Anterior cingulate cortex (tissue), 58 donors: ENCODE data around the gene CROCC2.
"Not testable (repeated sequence)": the region's sequence is repeated elsewhere in the genome, so short reads cannot be mapped to it uniquely, and the experiment has no call there.

Experiments
- DNase-seq, 58 donors: peaks; one replicate each; lab custom pipeline; 2025; lab: John Stamatoyannopoulos, UW

CROCC2 gene

DNA sequence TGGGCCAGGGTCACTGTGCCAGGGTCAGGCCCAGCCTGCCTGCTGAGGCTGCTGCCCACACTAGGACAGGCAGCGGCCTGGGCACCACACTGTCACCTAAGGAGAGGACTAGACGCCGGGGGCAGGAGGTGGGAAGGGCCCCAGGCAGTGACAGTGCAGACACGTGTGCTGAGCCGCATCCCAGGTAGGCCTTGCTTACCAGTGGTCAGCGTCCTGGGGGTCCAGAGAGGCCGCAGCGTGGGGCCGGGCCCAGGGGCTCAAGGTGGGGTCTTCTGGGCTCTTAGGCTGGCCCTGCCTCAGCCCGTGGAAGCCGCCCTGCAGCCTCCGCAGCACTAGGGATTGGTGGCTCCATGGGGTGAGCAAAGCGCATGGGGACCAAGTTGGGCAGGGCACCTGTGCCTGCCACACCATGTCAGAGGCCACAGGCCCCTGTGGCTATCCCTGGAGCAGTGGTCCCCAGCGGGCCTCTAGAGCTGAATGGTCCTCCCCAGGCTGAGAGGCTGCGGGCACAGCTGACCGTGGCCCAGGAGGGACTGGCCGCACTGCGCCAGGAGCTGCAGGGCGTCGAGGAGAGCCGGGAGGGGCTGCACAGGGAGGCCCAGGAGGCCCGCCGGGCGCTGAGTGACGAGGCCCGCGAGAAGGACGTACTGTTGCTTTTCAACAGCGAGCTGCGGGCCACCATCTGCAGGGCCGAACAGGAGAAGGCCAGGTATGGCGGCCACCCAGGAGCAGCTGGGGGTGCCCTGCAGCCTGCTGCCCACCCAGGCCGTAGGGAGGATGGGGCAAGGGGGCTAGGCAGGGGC lies 57.1 kb downstream of the CROCC2 start:
- no peak for DNase-seq

DNA sequence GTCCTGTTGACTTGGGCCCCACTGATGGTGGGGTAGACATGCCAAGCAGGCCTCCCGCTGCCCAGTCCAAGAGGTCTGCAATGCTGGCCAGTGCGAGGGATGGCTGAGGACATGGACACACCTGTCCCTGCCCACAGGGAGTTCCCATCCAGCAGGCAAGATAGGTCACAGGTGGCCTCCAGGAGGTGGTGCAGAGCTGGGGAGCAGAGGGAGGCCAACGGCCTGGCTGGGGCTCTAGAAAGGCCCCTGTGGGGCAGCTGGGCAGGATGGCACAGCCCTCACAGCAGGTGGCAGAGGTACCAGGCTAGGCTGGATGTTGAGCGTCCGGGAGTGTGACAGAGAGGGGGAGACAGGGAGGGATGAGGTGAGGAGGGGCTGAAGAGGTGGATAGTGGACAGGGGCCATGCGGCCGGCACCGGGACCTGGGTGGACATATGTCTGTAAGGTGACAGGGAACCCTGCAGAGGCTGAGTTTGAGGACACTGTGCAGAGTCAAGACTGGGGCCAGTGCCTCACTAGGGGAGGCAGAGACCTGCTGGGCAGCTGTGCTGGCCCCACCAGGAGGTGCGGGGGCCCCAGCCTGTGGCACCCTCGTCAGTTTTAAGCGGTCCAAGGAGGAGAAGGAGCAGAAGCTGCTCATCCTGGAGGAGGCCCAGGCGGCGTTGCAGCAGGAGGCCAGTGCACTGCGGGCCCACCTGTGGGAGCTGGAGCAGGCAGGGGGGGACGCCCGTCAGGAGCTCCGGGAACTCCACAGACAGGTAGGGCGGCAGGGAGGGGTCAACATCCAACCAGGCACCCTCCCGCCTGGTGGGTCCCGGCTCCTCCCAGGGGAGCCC lies 58.0 kb downstream of the CROCC2 start:
- no peak for DNase-seq

DNA sequence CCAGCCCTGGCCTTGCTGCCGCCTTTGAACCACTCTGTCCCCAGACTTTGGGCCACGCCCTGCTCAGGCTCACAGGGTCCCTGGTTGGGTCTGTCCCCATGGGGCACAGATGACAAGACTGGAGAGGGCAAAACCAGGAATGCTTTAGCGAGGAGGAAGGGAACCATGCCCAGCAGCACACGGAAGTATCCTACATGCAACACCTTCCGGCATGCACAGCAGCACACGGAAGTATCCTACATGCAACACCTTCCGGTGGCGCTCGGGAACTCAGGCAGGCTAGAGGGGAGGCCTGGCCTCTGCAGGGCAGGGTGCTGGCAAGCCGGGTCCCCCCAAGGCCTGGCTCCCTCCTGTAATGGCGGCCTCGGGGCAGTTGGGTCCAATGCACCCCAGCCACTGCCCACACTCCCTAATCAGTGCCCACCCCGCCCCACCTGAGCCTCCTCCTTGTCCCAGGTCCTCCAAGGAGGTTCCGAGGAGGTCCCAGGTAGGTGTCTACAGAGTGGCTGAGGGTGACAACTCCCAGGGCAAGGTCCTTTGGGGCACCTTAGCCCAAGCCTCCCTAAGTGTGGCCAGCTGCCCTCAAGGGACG lies 58.7 kb downstream of the CROCC2 start:
- no peak for DNase-seq

GRCh38 chr2:240965296-240965904 lies 59.3 kb downstream of the CROCC2 start:
- DNase-seq = no peak

DNA sequence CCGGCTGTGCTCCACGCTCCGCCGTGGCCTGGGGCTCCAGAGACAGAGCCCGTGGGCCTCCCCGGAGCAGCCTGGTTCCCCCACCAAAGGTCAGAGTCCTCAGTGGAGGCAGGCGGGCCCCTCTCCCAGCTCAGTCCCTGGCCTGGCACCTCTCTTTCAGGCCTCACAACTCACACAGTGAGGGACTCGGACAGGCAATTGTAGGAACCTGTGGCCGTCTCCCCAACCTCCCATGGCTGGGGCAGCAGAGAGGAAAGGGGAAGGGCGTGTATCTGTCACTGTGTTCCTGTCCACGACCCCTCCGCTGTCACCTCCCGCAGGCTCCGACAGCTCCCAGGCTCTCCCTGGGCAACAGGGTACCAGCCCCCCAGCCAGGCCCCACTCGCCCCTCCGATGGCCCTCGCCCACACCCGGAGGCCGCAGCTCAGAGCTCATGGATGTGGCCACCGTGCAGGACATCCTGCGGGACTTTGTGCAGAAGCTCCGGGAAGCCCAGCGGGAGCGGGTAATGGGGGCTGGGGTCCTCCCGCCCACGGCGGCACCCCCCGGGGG lies 59.8 kb downstream of the CROCC2 start:
- DNase-seq = no peak

DNA sequence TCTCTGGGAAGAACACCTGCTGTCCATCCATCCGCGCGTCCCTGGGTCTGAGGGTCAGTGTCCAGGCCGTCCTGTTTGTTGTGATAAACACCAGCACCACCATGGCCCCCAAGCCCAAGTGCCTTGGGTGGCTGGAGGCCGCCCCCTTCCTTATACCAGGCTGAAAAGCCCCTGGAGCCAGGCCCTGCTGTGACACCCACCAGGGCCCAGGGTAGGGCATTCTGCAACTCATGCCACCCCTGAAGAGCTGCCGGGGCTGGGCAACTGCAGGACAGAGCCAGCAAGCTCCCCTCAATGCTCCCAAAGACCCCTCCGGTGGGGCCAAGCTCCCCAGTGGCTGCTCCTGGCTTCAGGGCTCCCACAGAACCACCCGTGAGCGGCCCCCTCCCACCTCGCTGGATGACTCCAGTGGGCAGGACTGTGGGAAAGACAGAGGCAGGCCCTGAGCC lies 60.3 kb downstream of the CROCC2 start:
- no peak for DNase-seq

DNA sequence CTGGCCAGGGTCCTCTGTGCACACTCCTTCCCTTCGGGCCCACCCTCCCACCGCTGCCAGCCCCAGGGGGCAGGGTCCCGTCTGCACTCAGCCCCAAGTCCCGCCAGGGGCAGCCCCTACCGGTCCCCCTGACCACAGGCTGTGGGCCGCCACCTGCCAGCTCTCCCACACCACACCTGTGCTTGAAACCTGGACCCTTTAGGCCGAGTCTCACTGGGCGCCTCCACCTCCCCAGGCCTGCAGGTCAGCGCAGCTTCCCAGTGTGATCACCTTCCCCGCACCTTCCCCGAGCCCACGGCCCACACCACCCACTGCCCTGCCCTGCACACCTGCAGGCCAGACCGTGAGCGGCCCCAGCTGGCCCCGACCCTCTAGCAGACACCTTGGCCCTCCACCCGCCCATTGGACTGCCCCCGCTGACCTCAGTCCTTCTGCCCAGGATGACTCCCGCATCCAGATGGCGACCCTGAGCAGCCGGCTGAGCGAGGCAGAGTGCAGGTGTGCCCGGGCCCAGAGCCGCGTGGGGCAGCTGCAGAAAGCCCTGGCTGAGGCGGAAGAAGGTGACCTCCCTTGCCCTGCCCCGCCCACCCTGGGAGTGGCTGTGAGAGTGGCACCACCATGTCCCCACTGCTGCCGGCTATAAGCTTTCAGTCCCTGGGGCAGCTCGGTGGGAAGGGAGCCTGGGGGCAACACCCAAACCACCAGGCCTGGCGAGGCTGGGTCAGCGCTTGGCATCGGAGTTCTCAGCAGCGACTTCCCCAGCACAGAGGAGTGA lies 61.0 kb downstream of the CROCC2 start:
- DNase-seq = no peak

- no peak for DNase-seq
These were observed 61.8 kb downstream of the CROCC2 start for GRCh38 chr2:240967681-240968621.

GRCh38 chr2:240968731-240969624 lies 62.8 kb downstream of the CROCC2 start:
- DNase-seq = peak in 9 of 58 donors; percentile 20 to 48 (median 32)

- DNase-seq = no peak
These were observed 64.0 kb downstream of the CROCC2 start for GRCh38 chr2:240970104-240970503.

DNA sequence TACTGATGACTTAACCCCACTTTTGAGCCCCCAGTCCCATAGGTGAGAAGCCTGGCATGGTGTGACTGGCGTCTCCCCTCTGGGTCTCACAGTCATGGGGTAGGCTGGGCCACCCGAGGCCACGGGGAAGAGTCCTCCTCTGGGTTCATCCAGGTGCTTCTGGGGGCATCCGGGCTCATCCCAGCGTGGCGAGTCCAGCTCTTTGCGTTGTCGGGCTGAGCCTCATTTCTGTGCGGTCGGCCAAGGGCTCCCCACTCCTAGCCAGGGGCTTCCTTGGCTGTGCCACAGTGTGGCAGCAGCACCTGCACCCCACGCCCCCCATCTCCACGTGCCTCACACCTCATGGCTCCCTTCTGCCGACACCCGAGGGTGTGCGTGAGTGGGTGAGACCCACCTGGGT lies 64.7 kb downstream of the CROCC2 start:
- no peak for DNase-seq

DNA sequence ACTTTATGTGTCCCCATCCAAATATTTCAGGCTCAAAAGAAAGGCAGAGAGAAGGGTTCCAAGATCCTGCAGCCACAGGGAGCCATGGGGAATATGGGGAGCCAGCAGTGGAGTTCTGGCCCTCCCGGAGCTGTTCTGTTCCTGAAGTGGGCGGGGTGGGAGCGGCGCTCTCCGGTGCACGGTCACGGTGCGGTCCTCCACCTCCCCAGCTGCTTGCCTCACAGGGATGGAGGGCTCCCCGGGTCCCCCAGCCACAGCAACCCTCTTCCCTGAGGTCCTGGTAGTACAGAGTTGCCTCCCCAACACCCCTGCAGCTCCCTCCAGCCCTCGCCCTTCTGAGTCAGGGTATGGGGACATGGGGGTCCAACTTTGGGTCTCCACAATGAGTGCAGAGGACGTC lies 66.1 kb downstream of the CROCC2 start:
- DNase-seq = no peak

DNA sequence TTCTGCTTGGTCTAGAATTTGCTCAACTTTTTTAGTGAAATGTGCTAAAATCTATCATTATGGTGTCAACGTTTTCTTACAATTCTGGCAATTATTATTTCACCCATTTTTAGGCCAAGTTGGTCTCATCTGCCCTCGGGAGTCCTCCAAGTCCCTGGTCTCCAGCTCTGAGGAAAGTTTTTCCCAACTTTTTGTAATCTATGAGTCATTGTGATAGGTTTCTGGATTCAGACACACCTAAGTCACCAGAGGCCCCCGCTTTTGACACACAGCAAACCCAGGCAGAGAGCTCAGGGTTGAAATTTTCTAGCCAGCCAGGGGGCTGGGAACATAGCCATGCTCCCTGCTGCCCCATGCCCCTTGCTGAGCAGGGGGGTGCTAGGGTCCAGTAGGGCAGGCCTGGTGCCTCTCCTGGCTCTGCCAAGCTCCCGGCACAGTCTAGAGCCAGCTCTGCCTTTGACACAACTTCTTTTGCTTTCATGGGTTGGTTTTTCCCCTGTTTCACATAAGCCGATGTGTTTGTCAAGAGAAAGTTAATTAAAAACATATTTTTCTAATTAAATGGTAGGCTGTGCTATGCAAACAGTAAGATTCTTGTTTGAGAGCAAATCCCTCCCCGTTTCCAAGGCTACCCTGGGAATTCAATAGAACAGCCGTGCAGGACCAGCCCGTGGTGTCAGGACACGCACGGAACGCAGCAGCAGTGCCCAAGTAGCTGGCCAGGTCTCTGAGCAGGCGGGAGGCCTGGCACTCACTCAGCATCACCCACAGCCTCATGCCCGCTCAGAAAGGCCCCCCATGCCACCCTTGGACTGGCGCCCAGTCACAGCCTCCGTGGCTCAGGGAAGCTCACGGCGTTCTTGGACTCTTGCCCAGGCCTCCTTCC lies 66.7 kb downstream of the CROCC2 start:
- DNase-seq = peak in 47 of 58 donors; percentile 22 to 85 (median 54)

GRCh38 chr2:240974771-240975572 lies 68.8 kb downstream of the CROCC2 start:
- no peak for DNase-seq

- not testable (repeated sequence) for DNase-seq
These were observed 69.8 kb downstream of the CROCC2 start for GRCh38 chr2:240975903-240976302.

- DNase-seq = no peak
These were observed 75.1 kb downstream of the CROCC2 start for GRCh38 chr2:240981280-240981679.
